ENCODE measurements around the gene S100A13. TPM values are rescaled to one million over a fixed set of nuclear protein-coding genes. Genes with fewer than 3 reads are reported as not detected.
A peak's percentile ranks its signal among the peaks of the same experiment; 100 is the strongest.

S100A13 gene
- total and polyA plus RNA-seq, 8 donors, result 75.1 to 110 (median 84.6) TPM

- intact Hi-C loops (cut with DNase I), result no loop called here
- H3K4me1 ChIP-seq, result peaks cover 10 to 27% of the 10 kb centered on the region in 2 donors
- no peak overlapping the region for H3K4me3 ChIP-seq
- peaks cover 0 to 12% of the 10 kb centered on the region in 2 donors for H3K36me3 ChIP-seq
- TF ChIP-seq CTCF (IDR thresholded peaks at IDR 0.05), result no peak
- no peaks in the 10 kb centered on the region for H3K27me3 ChIP-seq
- peak overlapping the region; percentile 63 to 69 for H3K27ac ChIP-seq
- no peaks in the 10 kb centered on the region for H3K9me3 ChIP-seq
- ATAC-seq, result peak; percentile 61
- DNase-seq, result peak in 2 of 4 donors; percentile 73 to 79
Measured at GRCh38 chr1:153616917-153617311, 10.4 kb downstream of the S100A13 start.

GRCh38 chr1:153616144-153616916, 11.0 kb downstream of the S100A13 start, which contains the start of gene S100A14:
TSS of gene S100A14 (minus strand) at chr1:153616325. CDS start at chr1:153615858, 467 bp downstream.
- peak; percentile 77 for ATAC-seq
- Histone ChIP-seq H3K27me3 (no peaks in the 10 kb centered on the region), H3K4me1 (peaks cover 10 to 27% of the 10 kb centered on the region in 2 donors), H3K36me3 (peaks cover 0 to 12% of the 10 kb centered on the region in 2 donors), H3K27ac (peak within 1 kb of the TSS; percentile 63 to 69), H3K4me3 (peak within 1 kb of the TSS; percentile 12 to 38), H3K9me3 (no peaks in the 10 kb centered on the region)
- intact Hi-C loops (cut with DNase I), result no loop called here
- peak in 3 of 4 donors; percentile 77 to 89 (median 86) for DNase-seq
- no peak for TF ChIP-seq CTCF (IDR thresholded peaks at IDR 0.05)

GRCh38 chr1:153615406-153615805, 11.9 kb downstream of the S100A13 start:
- DNase-seq, result no peak
- ATAC-seq, result no peak
- no peak for TF ChIP-seq CTCF (IDR thresholded peaks at IDR 0.05)
- H3K27ac ChIP-seq, result peak overlapping the region in 1 of 2 donors; percentile 63
- H3K4me1 ChIP-seq, result peaks cover 18 to 35% of the 10 kb centered on the region in 2 donors
- H3K9me3 ChIP-seq, result no peaks in the 10 kb centered on the region
- peak overlapping the region; percentile 12 to 38 for H3K4me3 ChIP-seq
- intact Hi-C loops (cut with DNase I), result no loop called here
- H3K36me3 ChIP-seq, result peaks cover 0 to 12% of the 10 kb centered on the region in 2 donors
- H3K27me3 ChIP-seq, result no peaks in the 10 kb centered on the region

GRCh38 chr1:153614906-153615305, 12.4 kb downstream of the S100A13 start:
- DNase-seq, result no peak
- Histone ChIP-seq H3K9me3 (no peaks in the 10 kb centered on the region), H3K4me1 (peaks cover 23 to 40% of the 10 kb centered on the region in 2 donors), H3K27ac (no peak overlapping the region), H3K4me3 (peak overlapping the region in 1 of 2 donors; percentile 38), H3K36me3 (peaks cover 0 to 12% of the 10 kb centered on the region in 2 donors), H3K27me3 (no peaks in the 10 kb centered on the region)
- intact Hi-C loops (cut with DNase I), result no loop called here
- no peak for ATAC-seq
- TF ChIP-seq CTCF (IDR thresholded peaks at IDR 0.05), result no peak

- intact Hi-C loops (cut with DNase I), result no loop called here
- H3K27me3 ChIP-seq, result no peaks in the 10 kb centered on the region
Measured at GRCh38 chr1:153614189-153614900, 13.0 kb downstream of the S100A13 start.

More at GRCh38 chr1:153614189-153614900, 13.0 kb downstream of the S100A13 start:
- H3K4me1 ChIP-seq, result peaks cover 28 to 46% of the 10 kb centered on the region in 2 donors
- DNase-seq (no peak), ATAC-seq (no peak)
- H3K36me3 ChIP-seq, result peaks cover 0 to 10% of the 10 kb centered on the region in 2 donors
- H3K4me3 ChIP-seq, result peak overlapping the region in 1 of 2 donors; percentile 38
- no peak for TF ChIP-seq CTCF (IDR thresholded peaks at IDR 0.05)
- no peaks in the 10 kb centered on the region for H3K9me3 ChIP-seq
- peak overlapping the region in 1 of 2 donors; percentile 8 for H3K27ac ChIP-seq

Data from left lung (tissue), 10 donors.